Measurements from ENCODE around the gene TMC8.

TMC8 gene

DNA sequence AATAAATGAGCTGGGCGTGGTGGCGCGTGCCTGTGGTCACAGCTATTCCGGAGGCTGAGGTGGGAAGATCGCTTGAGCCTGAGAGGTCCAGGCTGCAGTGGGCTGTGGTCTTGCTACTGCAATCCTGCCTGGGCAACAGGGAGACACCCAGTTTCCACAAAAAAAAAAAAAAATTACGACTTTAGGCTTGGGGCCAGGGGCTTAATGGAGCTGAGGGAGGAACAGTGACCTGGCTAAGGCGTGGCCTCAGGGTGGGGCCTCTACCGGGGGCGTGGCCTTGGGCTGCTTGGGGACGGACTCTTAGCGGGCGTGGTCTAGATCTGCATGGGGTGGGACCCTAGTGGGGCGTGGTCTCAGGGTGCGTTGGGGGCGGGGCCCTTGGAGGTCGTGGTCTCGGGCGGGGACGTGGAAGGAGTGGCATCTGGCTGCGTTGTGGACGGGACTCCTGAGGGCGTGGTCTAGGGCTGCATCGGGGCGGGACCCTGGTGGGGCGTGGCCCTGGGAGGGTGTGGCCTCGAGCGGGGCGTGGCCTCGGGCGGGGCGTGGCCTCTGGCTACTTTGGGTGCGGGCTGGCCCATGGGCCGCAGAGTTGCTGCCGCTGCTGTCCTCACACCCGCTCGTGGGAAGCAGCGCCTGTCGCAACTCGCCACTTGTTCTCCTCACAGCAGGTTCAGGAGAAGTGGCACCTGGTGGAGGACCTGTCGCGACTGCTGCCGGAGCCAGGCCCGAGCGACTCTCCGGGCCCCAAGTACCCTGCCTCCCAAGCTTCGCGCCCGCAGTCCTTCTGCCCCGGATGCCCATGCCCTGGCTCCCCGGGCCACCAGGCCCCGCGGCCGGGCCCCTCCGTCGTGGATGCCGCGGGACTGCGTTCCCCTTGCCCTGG is 9.8 kb downstream of the TMC8 start:
- Histone ChIP-seq H3K4me1 (no peaks in the 10 kb centered on the region), H3K9ac (no peak overlapping the region), H3K27me3 (ENCODE audit: control insufficient read depth, insufficient read depth, low read length) (no peaks in the 10 kb centered on the region), H3K27ac (no peak overlapping the region), H2AFZ (no peak overlapping the region), H3K9me3 (ENCODE audit: control insufficient read depth, low read length) (no peaks in the 10 kb centered on the region), H3K36me3 (ENCODE audit: control insufficient read depth, insufficient read depth, low read length) (no peaks in the 10 kb centered on the region), H3K79me2 (no peaks in the 10 kb centered on the region), H3K4me3 (ENCODE audit: low read depth, low read length) (no peak overlapping the region), H3K4me2 (ENCODE audit: low read length) (no peak overlapping the region)
- TF ChIP-seq, protein P1, sequence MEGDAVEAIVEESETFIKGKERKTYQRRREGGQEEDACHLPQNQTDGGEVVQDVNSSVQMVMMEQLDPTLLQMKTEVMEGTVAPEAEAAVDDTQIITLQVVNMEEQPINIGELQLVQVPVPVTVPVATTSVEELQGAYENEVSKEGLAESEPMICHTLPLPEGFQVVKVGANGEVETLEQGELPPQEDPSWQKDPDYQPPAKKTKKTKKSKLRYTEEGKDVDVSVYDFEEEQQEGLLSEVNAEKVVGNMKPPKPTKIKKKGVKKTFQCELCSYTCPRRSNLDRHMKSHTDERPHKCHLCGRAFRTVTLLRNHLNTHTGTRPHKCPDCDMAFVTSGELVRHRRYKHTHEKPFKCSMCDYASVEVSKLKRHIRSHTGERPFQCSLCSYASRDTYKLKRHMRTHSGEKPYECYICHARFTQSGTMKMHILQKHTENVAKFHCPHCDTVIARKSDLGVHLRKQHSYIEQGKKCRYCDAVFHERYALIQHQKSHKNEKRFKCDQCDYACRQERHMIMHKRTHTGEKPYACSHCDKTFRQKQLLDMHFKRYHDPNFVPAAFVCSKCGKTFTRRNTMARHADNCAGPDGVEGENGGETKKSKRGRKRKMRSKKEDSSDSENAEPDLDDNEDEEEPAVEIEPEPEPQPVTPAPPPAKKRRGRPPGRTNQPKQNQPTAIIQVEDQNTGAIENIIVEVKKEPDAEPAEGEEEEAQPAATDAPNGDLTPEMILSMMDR (IDR thresholded peaks at IDR 0.05), result no peak

DNA sequence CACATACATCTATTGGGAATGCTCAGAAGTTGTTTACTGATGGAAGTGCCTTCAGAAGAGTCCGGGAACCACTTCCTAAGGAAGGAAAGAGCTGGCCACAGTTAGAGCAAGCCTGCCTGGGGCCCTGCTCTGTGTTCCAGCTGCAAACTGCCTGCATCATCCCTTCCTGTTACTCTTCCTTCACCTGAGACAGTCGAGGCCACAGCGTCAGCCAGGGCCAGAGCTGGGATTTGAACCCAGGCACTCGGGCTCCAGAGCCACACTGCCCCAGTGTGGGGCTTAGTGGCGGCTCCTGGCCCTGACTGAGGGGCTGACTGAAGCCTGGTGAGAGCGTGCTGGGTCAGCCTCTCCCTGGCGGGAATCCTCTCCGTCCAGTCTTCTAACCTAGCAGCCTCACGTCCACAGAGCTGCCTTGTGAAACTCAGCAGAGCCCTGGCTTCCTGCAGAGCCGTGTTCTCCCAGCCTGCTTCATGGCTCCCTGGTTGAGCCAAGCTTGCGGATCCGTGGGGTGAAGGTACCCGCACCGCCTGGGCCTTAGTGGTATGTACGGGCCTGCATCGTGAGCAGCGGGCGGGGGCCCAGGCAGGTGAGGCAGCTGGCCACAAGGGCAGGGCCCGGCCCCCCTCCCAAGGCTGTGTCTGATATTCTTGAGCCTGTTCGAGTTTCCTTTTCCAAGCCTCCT is 11.0 kb downstream of the TMC8 start:
- Histone ChIP-seq H3K27me3 (ENCODE audit: control insufficient read depth, insufficient read depth, low read length) (no peaks in the 10 kb centered on the region), H3K27ac (no peak overlapping the region), H3K4me3 (ENCODE audit: low read depth, low read length) (no peak overlapping the region), H3K9ac (no peak overlapping the region), H2AFZ (no peak overlapping the region), H3K79me2 (no peaks in the 10 kb centered on the region), H3K4me2 (ENCODE audit: low read length) (no peak overlapping the region), H3K36me3 (ENCODE audit: control insufficient read depth, insufficient read depth, low read length) (no peaks in the 10 kb centered on the region), H3K4me1 (no peaks in the 10 kb centered on the region), H3K9me3 (ENCODE audit: control insufficient read depth, low read length) (no peaks in the 10 kb centered on the region)
- TF ChIP-seq, protein P1 (IDR thresholded peaks at IDR 0.05), result no peak

DNA sequence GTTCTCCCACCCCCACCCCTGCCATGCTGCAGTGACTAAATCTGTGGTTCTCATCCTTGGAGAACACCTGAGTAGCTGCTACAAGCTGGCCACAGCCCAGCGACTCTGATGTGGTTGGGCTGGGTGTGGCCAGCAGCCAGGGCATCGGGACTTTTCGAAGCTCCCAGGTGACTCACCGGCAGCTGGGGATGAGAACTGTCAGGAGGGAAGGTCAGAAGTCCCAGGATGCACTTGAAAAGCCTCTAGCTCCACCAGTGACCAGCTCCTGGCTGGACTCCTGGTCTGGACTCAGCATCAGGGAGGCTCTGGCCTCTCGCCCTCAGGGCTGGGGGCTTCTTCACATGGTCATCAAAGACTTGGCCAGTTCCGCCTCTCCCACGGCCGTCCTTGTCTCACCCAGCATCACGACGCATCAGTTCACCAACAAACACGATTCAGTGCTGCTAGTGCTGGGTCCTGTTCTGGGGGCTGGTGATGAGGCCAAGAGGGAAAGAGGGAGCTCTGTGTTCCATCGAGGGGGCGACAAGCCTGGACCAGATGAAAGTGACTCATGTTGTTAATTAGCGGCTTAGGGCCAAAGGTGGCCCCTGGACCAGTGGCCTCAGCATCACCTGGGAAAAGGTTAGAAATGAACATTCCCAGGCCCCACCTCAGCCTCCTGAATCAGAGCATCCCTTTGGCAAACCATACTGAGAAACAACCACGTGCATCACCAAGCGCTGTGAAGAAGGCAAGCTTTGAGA is 11.7 kb downstream of the TMC8 start:
- TF ChIP-seq, protein P1 (IDR thresholded peaks at IDR 0.05), result no peak
- no peak overlapping the region for H3K27ac ChIP-seq
- no peaks in the 10 kb centered on the region for H3K4me1 ChIP-seq
- no peak overlapping the region for H3K4me3 ChIP-seq (ENCODE audit: low read depth, low read length)
- H3K36me3 ChIP-seq (ENCODE audit: control insufficient read depth, insufficient read depth, low read length), result no peaks in the 10 kb centered on the region
- H3K9me3 ChIP-seq (ENCODE audit: control insufficient read depth, low read length), result no peaks in the 10 kb centered on the region
- H3K79me2 ChIP-seq, result no peaks in the 10 kb centered on the region
- no peak overlapping the region for H2AFZ ChIP-seq
- no peaks in the 10 kb centered on the region for H3K27me3 ChIP-seq (ENCODE audit: control insufficient read depth, insufficient read depth, low read length)
- no peak overlapping the region for H3K9ac ChIP-seq
- no peak overlapping the region for H3K4me2 ChIP-seq (ENCODE audit: low read length)

DNA sequence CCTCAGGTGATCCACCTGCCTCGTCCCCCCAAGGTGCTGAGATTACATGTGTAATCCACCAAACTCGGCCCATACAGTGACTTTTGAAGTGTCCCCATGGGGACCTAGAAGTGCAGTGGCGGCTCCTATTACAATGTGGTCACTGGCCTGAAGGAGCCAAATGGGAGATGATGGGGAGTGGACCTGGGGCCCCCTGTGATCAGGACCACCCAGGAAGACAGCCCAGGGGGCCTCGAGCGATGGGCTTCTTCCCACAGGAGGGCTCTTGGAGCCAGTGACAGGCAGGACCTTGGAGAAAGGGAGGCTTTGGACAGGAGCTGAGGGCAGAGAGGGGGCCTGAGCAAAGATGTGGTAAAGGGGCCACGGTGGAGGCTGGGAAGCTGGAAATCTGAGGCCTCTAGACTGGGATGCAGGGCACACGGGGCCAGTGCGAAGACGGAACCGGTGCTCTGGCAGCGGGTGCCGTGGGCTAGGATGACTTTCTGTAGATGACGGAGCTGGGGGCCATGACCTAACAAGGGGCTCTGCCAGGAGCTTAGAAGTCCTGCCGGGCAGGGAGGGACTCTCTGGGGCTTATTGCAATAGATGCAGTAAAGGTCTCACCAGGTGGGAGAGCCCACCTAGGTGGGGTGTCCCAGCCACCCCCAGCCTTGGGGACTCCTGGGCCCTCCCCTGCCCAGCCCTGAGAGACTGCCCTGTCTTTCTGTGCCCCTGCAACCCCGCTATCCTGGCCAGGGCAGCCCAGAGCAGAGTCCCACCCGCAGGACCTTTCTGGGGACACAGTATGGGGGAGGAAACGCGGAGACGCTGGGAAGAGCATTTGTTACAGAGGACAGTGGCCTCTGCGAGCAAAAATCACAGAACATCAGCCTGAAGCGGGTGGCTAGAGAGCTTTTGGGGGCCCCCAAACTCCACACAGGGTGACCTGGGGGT is 12.9 kb downstream of the TMC8 start:
- Histone ChIP-seq H3K27ac (no peak overlapping the region), H3K9me3 (ENCODE audit: control insufficient read depth, low read length) (no peaks in the 10 kb centered on the region), H2AFZ (no peak overlapping the region), H3K4me2 (ENCODE audit: low read length) (no peak overlapping the region), H3K4me3 (ENCODE audit: low read depth, low read length) (no peak overlapping the region), H3K4me1 (no peaks in the 10 kb centered on the region), H3K27me3 (ENCODE audit: control insufficient read depth, insufficient read depth, low read length) (no peaks in the 10 kb centered on the region), H3K79me2 (no peaks in the 10 kb centered on the region), H3K9ac (no peak overlapping the region), H3K36me3 (ENCODE audit: control insufficient read depth, insufficient read depth, low read length) (no peaks in the 10 kb centered on the region)
- TF ChIP-seq, protein P1 (IDR thresholded peaks at IDR 0.05), result no peak
